H1 (cell line): Measurements from ENCODE around the gene NDRG4. TPM values are rescaled to one million over a fixed set of nuclear protein-coding genes. Genes with fewer than 3 reads are reported as not detected.

Experiments
- CTCF ChIA-PET: fragments of 300-600 bp; sonication (Branson Sonifier 250); formaldehyde crosslinking; loops from one replicate; lab custom pipeline; 2021; ENCODE audit not compliant: partially characterized antibody; lab: Charles Lee
- POLR2A ChIA-PET: fragments of 300-600 bp; sonication (Branson Sonifier 250); formaldehyde crosslinking; loops from one replicate; lab custom pipeline; 2021; ENCODE audit warnings: inconsistent platforms; ENCODE audit not compliant: partially characterized antibody; lab: Charles Lee
- DNase-seq, 2 experiments: peaks; one replicate each; pipeline versions ENCODE4 v3.0.0 to v3.0.0-alpha.2; 2010 to 2022; ENCODE audit warnings: low spot score in 2 of 2, low read depth in 1 of 2, mixed read lengths in 1 of 2
- FAIRE-seq: peaks from 2 replicates; lab custom pipeline; 2011; peaks lifted over from hg19 to GRCh38; lab: Jason Lieb, UNC
- H2AFZ ChIP-seq: 2 replicates; pipeline ENCODE4 v1.8.1; 2012; ENCODE audit warnings: low read length, inconsistent platforms
- H2AK5ac ChIP-seq: 2 replicates; pipeline ENCODE4 v1.6.1; 2013; ENCODE audit warnings: low read depth, low read length
- H2BK120ac ChIP-seq: replicated peaks from 2 replicates; pipeline ENCODE3; 2013; ENCODE audit warnings: low read depth, low read length, inconsistent platforms
- H2BK12ac ChIP-seq: 2 replicates; pipeline ENCODE4 v1.6.1; 2013; ENCODE audit warnings: low read depth, low read length
- H2BK15ac ChIP-seq: 2 replicates; pipeline ENCODE4 v1.6.1; 2013; ENCODE audit warnings: low read length
- H2BK20ac ChIP-seq: 2 replicates; pipeline ENCODE4 v1.6.1; 2013; ENCODE audit warnings: low read length
- H2BK5ac ChIP-seq: 2 replicates; pipeline ENCODE4 v1.6.1; 2013; ENCODE audit warnings: low read depth, low read length
- H3K14ac ChIP-seq: 2 replicates; pipeline ENCODE4 v1.6.1; 2013; ENCODE audit warnings: inconsistent platforms; ENCODE audit not compliant: insufficient read length
- H3K18ac ChIP-seq: 2 replicates; pipeline ENCODE4 v1.6.1; 2013; ENCODE audit warnings: low read length; ENCODE audit errors: extremely low read depth
- H3K23ac ChIP-seq: 2 replicates; pipeline ENCODE4 v1.6.1; 2013; ENCODE audit warnings: inconsistent platforms; ENCODE audit not compliant: insufficient read length
- H3K23me2 ChIP-seq: 2 replicates; pipeline ENCODE4 v1.6.1; 2013; ENCODE audit warnings: low read depth, low read length
- H3K27ac ChIP-seq: 2 replicates; pipeline ENCODE4 v1.6.1; 2011; ENCODE audit warnings: low read depth, low read length, inconsistent platforms
- H3K27me3 ChIP-seq, 4 experiments: replicated peaks in 1 of 4; 1 replicate in 1 of 4; 2 replicates in 3 of 4; pipeline versions ENCODE4 v1.6.1 to v1.8.1; 2011 to 2013; ENCODE audit warnings: low read length in 3 of 4, mild to moderate bottlenecking in 3 of 4, inconsistent platforms in 2 of 4, mixed read lengths in 2 of 4, moderate library complexity in 1 of 4; ENCODE audit not compliant: control insufficient read depth in 3 of 4, insufficient read depth in 3 of 4; ENCODE audit errors: extremely low read depth in 1 of 4
- H3K36me3 ChIP-seq, 4 experiments: 2 replicates each; pipeline versions ENCODE4 v1.6.1 to v1.8.1; 2011 to 2013; ENCODE audit warnings: mild to moderate bottlenecking in 4 of 4, low read length in 3 of 4, moderate library complexity in 2 of 4, control low read depth in 1 of 4, inconsistent platforms in 1 of 4; ENCODE audit not compliant: insufficient read depth in 4 of 4, control insufficient read depth in 2 of 4
- H3K4ac ChIP-seq: replicated peaks from 2 replicates; pipeline ENCODE3; 2013; ENCODE audit warnings: low read length, low read depth, mixed read lengths, inconsistent platforms; ENCODE audit not compliant: insufficient read length
- H3K4me1 ChIP-seq, 4 experiments: replicated peaks in 1 of 4; 1 replicate in 1 of 4; 2 replicates in 3 of 4; pipeline versions ENCODE4 v1.6.1 to v1.8.1; 2011 to 2013; ENCODE audit warnings: low read length in 3 of 4, inconsistent platforms in 2 of 4, mixed read lengths in 1 of 4; ENCODE audit not compliant: insufficient read depth in 4 of 4, control insufficient read depth in 3 of 4
- H3K4me2 ChIP-seq, 2 experiments: 2 replicates each; pipeline versions ENCODE4 v1.6.1 to v1.8.1; 2011 to 2013; ENCODE audit warnings: low read depth in 2 of 2, low read length in 2 of 2, control low read depth in 1 of 2, inconsistent platforms in 1 of 2, mild to moderate bottlenecking in 1 of 2; ENCODE audit not compliant: insufficient read depth in 1 of 2
- H3K4me3 ChIP-seq, 4 experiments: fragments of 200-600, 300-600 bp in 1 of 4; sonication (generic), shearing (Covaris generic), sonication (Bioruptor Twin) in 1 of 4; 2 replicates each; pipeline versions ENCODE4 v1.5.1 to v1.8.1; 2011 to 2016; ENCODE audit warnings: low read length in 4 of 4, low read depth in 3 of 4, control low read depth in 2 of 4, inconsistent platforms in 2 of 4, mild to moderate bottlenecking in 2 of 4, mixed read lengths in 1 of 4, moderate library complexity in 1 of 4; ENCODE audit not compliant: insufficient read depth in 2 of 4; ENCODE audit errors: extremely low read depth in 1 of 4
- H3K56ac ChIP-seq: replicated peaks from 2 replicates; pipeline ENCODE3; 2013; ENCODE audit warnings: low read depth, mild to moderate bottlenecking, mixed read lengths, low read length, inconsistent platforms; ENCODE audit not compliant: insufficient read length
- H3K79me1 ChIP-seq: 2 replicates; pipeline ENCODE4 v1.6.1; 2013; ENCODE audit warnings: low read depth, low read length, control low read depth
- H3K79me2 ChIP-seq, 2 experiments: 2 replicates each; pipeline versions ENCODE4 v1.6.1 to v1.8.1; 2012 to 2013; ENCODE audit warnings: low read length in 2 of 2, mild to moderate bottlenecking in 2 of 2, inconsistent platforms in 1 of 2; ENCODE audit not compliant: insufficient read depth in 2 of 2, control insufficient read depth in 1 of 2
- H3K9ac ChIP-seq, 4 experiments: replicated peaks in 1 of 4; 1 replicate in 1 of 4; 2 replicates in 3 of 4; pipeline versions ENCODE4 v1.6.1 to v1.8.1; 2011 to 2013; ENCODE audit warnings: low read depth in 3 of 4, low read length in 3 of 4, control low read depth in 2 of 4, mild to moderate bottlenecking in 2 of 4, moderate library complexity in 2 of 4, inconsistent platforms in 1 of 4; ENCODE audit errors: extremely low read depth in 1 of 4
- H3K9me3 ChIP-seq, 2 experiments: 2 replicates each; pipeline versions ENCODE4 v1.6.1 to v1.8.1; 2012 to 2013; ENCODE audit warnings: mild to moderate bottlenecking in 2 of 2, moderate library complexity in 2 of 2, control low read depth in 1 of 2, inconsistent platforms in 1 of 2, low read depth in 1 of 2, low read length in 1 of 2, mixed read lengths in 1 of 2; ENCODE audit not compliant: insufficient read depth in 2 of 2
- H4K20me1 ChIP-seq, 2 experiments: replicated peaks in 1 of 2; 2 replicates each; pipeline versions ENCODE3 to v1.8.1; 2011 to 2013; ENCODE audit warnings: inconsistent platforms in 2 of 2, low read length in 2 of 2, mild to moderate bottlenecking in 1 of 2; ENCODE audit not compliant: insufficient read depth in 2 of 2, control insufficient read depth in 1 of 2
- H4K5ac ChIP-seq: 2 replicates; pipeline ENCODE4 v1.6.1; 2013; ENCODE audit warnings: low read length, low read depth, mixed read lengths, inconsistent platforms; ENCODE audit not compliant: insufficient read length
- H4K8ac ChIP-seq: 2 replicates; pipeline ENCODE4 v1.8.0; 2013; ENCODE audit warnings: mild to moderate bottlenecking, moderate library complexity, low read length, inconsistent platforms; ENCODE audit not compliant: insufficient read depth; ENCODE audit errors: extremely low read depth
- H4K91ac ChIP-seq: replicated peaks from 2 replicates; pipeline ENCODE3; 2013; ENCODE audit warnings: low read length, mixed read lengths, inconsistent platforms; ENCODE audit not compliant: insufficient read length
- CBX8 ChIP-seq: fragments of 300-800, 300-1000 bp; sonication (generic); IDR thresholded peaks from 2 replicates; pipeline ENCODE4 v1.7.1; 2016; ENCODE audit warnings: low read depth, low read length, borderline replicate concordance
- CEBPB ChIP-seq: IDR thresholded peaks from 2 replicates; pipeline ENCODE4 v1.6.1; 2012; ENCODE audit warnings: low read depth, low read length
- CTBP2 ChIP-seq: IDR thresholded peaks from 2 replicates; pipeline ENCODE4 v1.7.0; 2011; ENCODE audit warnings: borderline replicate concordance, mild to moderate bottlenecking, moderate library complexity, mixed read lengths, low read length; ENCODE audit not compliant: insufficient read depth, insufficient read length
- HDAC6 ChIP-seq: IDR thresholded peaks from one replicate; pipeline ENCODE4 v1.7.1; 2012; ENCODE audit warnings: low read depth, mild to moderate bottlenecking, inconsistent platforms, low read length, moderate library complexity
- JUND ChIP-seq: IDR thresholded peaks from 2 replicates; pipeline ENCODE4 v1.6.1; 2011; ENCODE audit warnings: mild to moderate bottlenecking, improper control_type of control experiment, low read length
- KDM1A ChIP-seq: fragments of 200-600, 300-600 bp; sonication (generic); IDR thresholded peaks from 2 replicates; pipeline ENCODE4 v1.7.1; 2016; ENCODE audit warnings: mild to moderate bottlenecking, low read length, borderline replicate concordance
- NRF1 ChIP-seq: IDR thresholded peaks from 2 replicates; pipeline ENCODE4 v1.6.1; 2011; ENCODE audit warnings: mild to moderate bottlenecking, low read depth, low read length, improper control_type of control experiment
- SP1 ChIP-seq: IDR thresholded peaks from 2 replicates; pipeline ENCODE4 v1.6.1; 2011; ENCODE audit warnings: low read depth, low read length
- SP2 ChIP-seq: IDR thresholded peaks from 2 replicates; pipeline ENCODE4 v1.6.1; 2012; ENCODE audit warnings: mild to moderate bottlenecking, low read length, inconsistent platforms
- SRF ChIP-seq: IDR thresholded peaks from 2 replicates; pipeline ENCODE4 v1.6.1; 2011; ENCODE audit warnings: mild to moderate bottlenecking, low read depth, low read length, moderate library complexity
- TBP ChIP-seq: IDR thresholded peaks from 2 replicates; pipeline ENCODE4 v1.6.1; 2011; ENCODE audit warnings: low read depth, low read length, improper control_type of control experiment
- WGBS, 2 experiments: shearing (Covaris generic) in 1 of 2; methylation state at CpG; one replicate each; pipeline versions ENCODE4 v1.1.6 to v1.1.7; 2013 to 2015; ENCODE audit warnings: low lambda C conversion rate in 2 of 2, mixed read lengths in 2 of 2, inconsistent platforms in 1 of 2, low coverage in 1 of 2, missing lambda C conversion rate in 1 of 2; ENCODE audit not compliant: insufficient replicate concordance in 2 of 2, insufficient coverage in 1 of 2, insufficient read length in 1 of 2; ENCODE audit errors: extremely low coverage in 1 of 2, missing lambda C conversion rate in 1 of 2; 5-methylcytosine and 5-hydroxymethylcytosine counted together
- polyA plus RNA-seq, 7 experiments: library from polyadenylated mRNA; depleted of rRNA in 3 of 7; stranded (reverse) in 5 of 7; unstranded in 2 of 7; fragments of >200 nt in 5 of 7; fragments of 200-250 nt in 2 of 7; gene quantifications; 1 replicate in 5 of 7; 2 replicates in 1 of 7; 4 replicates in 1 of 7; pipeline versions ENCODE4 v1.2.1 to v1.2.3, GENCODE V29; 2011 to 2013; ENCODE audit warnings: missing spikeins in 2 of 7, mixed read lengths in 2 of 7
- total RNA-seq: library from RNA; stranded (reverse); fragmentation: NEBNext Ultra II Directional; extraction: Animal tissue kit (Norgen Biotek cat#: 25700); gene quantifications from 2 replicates; pipeline ENCODE4 v1.2.1, GENCODE V29; 2021
- TF ChIP-seq, protein P1 (sequence below): IDR thresholded peaks from 2 replicates; pipeline ENCODE4 v1.6.1; 2011; ENCODE audit warnings: low read length, improper control_type of control experiment

Gene NDRG4
- total and polyA plus RNA-seq, 2 of the 8 experiments (the other 6 are each of a cell fraction or from before 2014, with no cell fraction given): 20.8 to 30.9 TPM

DNA sequence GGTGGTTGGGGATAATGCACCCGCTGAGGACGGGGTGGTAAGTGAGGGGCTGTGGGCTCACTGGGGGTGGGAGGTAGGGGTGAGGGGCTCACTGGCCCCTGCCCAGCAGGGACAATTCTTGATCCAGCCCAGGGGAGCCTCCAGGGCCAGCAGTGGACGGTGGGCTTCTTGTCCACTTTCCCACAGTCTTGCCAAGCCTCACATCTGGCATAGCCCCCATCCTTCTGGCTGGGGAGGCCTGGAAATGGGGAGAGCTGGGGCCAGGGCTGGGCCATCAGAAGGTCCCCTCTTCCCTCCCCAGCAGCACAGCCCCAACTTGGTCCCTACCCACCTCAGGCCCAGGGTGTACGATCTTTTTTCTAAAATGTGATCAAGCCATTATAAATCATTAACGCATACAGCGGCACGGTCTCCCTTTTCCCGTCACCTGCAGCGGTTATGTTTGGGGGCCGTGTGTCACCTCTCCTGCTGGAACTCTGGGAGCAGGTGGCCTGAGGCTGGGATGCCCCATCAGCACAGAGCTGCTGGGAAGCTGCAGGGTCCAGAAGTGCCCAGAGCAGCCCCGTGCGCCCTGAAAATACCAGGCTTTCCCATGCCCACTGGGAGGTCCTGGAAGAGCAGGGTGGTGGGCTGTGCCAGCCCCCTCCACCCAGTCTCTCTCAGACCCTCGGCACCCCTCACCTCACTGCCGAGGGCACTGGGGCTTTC is 8.2 kb downstream of the NDRG4 start:
- H3K14ac ChIP-seq: no peak overlapping the region
- peaks cover 0 to 6% (median under 1%) of the 10 kb centered on the region in 4 experiments; a peak in 2 of 7 replicates for H3K4me1 ChIP-seq
- ChIA-PET CTCF (interaction anchor here (1.0 to 1.5 kb wide), 4 partner anchors 8 to 172 kb away, joined by 3 to 4 read pairs (median 3); partner anchors contain the start of gene NDRG4), POLR2A (interaction anchor here (1.3 kb wide), 1 partner anchor 10 kb away, joined by 3 read pairs; no protein-coding TSS in a partner anchor)
- H2BK20ac ChIP-seq: no peak overlapping the region
- no peak overlapping the region for H3K27ac ChIP-seq
- WGBS, 2 experiments: 79% methylated on average over 12 of the region's 14 CpGs; no CpG with 5 or more reads in 1 of the 2 experiments
- H3K4me3 ChIP-seq: no peak overlapping the region
- no peak overlapping the region for H3K9ac ChIP-seq
- H3K56ac ChIP-seq: no peak overlapping the region
- H3K27me3 ChIP-seq: no peaks in the 10 kb centered on the region; a peak in 2 of 7 replicates
- no peaks in the 10 kb centered on the region; a peak in 1 of 4 replicates for H3K79me2 ChIP-seq
- no peak overlapping the region for H3K4ac ChIP-seq
- FAIRE-seq: no peak
- peaks cover 6 to 7% of the 10 kb centered on the region in 2 experiments for H4K20me1 ChIP-seq
- H3K18ac ChIP-seq: no peak overlapping the region
- H3K36me3 ChIP-seq: 0 out of 8 replicates have a peak, but pooled peaks cover 0 to 5% (median 0%) of the 10 kb centered on the region in 4 experiments
- H3K9me3 ChIP-seq: no peaks in the 10 kb centered on the region
- H2BK120ac ChIP-seq: no peak overlapping the region
- no peaks in the 10 kb centered on the region; the same call in 1 of the 2 replicates for H3K79me1 ChIP-seq
- H4K8ac ChIP-seq: no peak overlapping the region
- no peak overlapping the region for H4K91ac ChIP-seq
- H4K5ac ChIP-seq: no peak overlapping the region
- no peak overlapping the region for H2BK15ac ChIP-seq
- H2AK5ac ChIP-seq: no peak overlapping the region
- no peak for DNase-seq
- no peak overlapping the region for H3K4me2 ChIP-seq
- H2BK5ac ChIP-seq: no peak overlapping the region
- H2AFZ ChIP-seq: no peak overlapping the region
- no peak overlapping the region for H3K23ac ChIP-seq
- no peak overlapping the region for H2BK12ac ChIP-seq
- no peaks in the 10 kb centered on the region for H3K23me2 ChIP-seq
- TF ChIP-seq SP2 (no peak), KDM1A (no peak), CBX8 (no peak), NRF1 (no peak), JUND (no peak), SRF (no peak), TBP (no peak), SP1 (no peak), HDAC6 (no peak), CEBPB (no peak), CTBP2 (no peak)
- TF ChIP-seq, protein P1, sequence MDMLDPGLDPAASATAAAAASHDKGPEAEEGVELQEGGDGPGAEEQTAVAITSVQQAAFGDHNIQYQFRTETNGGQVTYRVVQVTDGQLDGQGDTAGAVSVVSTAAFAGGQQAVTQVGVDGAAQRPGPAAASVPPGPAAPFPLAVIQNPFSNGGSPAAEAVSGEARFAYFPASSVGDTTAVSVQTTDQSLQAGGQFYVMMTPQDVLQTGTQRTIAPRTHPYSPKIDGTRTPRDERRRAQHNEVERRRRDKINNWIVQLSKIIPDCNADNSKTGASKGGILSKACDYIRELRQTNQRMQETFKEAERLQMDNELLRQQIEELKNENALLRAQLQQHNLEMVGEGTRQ: no peak
